HEK293 (cell line): Measurements from ENCODE around the gene ADI1.

Source experiments
- CTCF ChIA-PET: fragments of 350-600 bp; formaldehyde crosslinking; extraction: SDS; loops from one replicate; lab custom pipeline; 2021; ENCODE audit warnings: antibody characterized with exemption; lab: Yijun Ruan, JAX
- POLR2A ChIA-PET: fragments of 300-600 bp; formaldehyde crosslinking; extraction: SDS; loops from one replicate; lab custom pipeline; 2020; ENCODE audit warnings: antibody characterized with exemption, inconsistent platforms; lab: Yijun Ruan, JAX
- H3K27ac ChIP-seq: fragments of 200-500 bp; sonication (Bioruptor generic); 2 replicates; pipeline ENCODE4 v1.5.1; 2014; ENCODE audit warnings: low read depth, low read length, control low read depth, inconsistent platforms; ENCODE audit errors: extremely low read depth
- H3K36me3 ChIP-seq, 2 experiments: fragments of 200-500 bp in 1 of 2; sonication (Bioruptor generic) in 1 of 2; 1 replicate in 1 of 2; 2 replicates in 1 of 2; pipeline ENCODE4 v1.5.1; 2014 to 2017; ENCODE audit warnings: inconsistent platforms in 2 of 2, low read length in 2 of 2; ENCODE audit not compliant: control insufficient read depth in 2 of 2, insufficient read depth in 1 of 2
- H3K4me1 ChIP-seq: fragments of 200-500 bp; sonication (Bioruptor generic); 2 replicates; pipeline ENCODE4 v1.5.1; 2014; ENCODE audit warnings: mild to moderate bottlenecking, low read length, inconsistent platforms; ENCODE audit not compliant: control insufficient read depth, insufficient read depth
- H3K4me3 ChIP-seq: 2 replicates; pipeline ENCODE4 v1.5.1; 2011; ENCODE audit warnings: low read depth, mild to moderate bottlenecking, control low read depth, low read length, moderate library complexity
- H3K9me3 ChIP-seq: fragments of 200-500 bp; sonication (Bioruptor generic); 2 replicates; pipeline ENCODE4 v1.5.1; 2014; ENCODE audit warnings: low read depth, low read length, inconsistent platforms; ENCODE audit not compliant: control insufficient read depth, insufficient read depth
- HOXA7 ChIP-seq: sonication (generic); formaldehyde crosslinking; IDR thresholded peaks from 2 replicates; pipeline ENCODE4 v1.8.1; 2022; ENCODE audit warnings: missing genetic modification reagents, borderline replicate concordance
- PRDM1 ChIP-seq: fragments of 450-650 bp; formaldehyde crosslinking; IDR thresholded peaks from 2 replicates; pipeline ENCODE4; 2016; ENCODE audit warnings: missing biosample characterization, missing genetic modification characterization
- SP2 ChIP-seq: fragments of 450-650 bp; formaldehyde crosslinking; IDR thresholded peaks from 2 replicates; pipeline ENCODE4 v1.5.1; 2016; ENCODE audit warnings: missing biosample characterization, missing genetic modification characterization
- ZBTB6 ChIP-seq: fragments of 450-650 bp; formaldehyde crosslinking; IDR thresholded peaks from 2 replicates; pipeline ENCODE4 v1.5.1; 2017; ENCODE audit warnings: missing biosample characterization, missing genetic modification characterization
- ZNF114 ChIP-seq: fragments of 450-650 bp; formaldehyde crosslinking; IDR thresholded peaks from 2 replicates; pipeline ENCODE4 v1.5.0; 2017; ENCODE audit warnings: missing biosample characterization, missing genetic modification characterization
- ZNF223 ChIP-seq: fragments of 450-650 bp; formaldehyde crosslinking; IDR thresholded peaks from 2 replicates; pipeline ENCODE4 v1.5.1; 2016; ENCODE audit warnings: missing biosample characterization, missing genetic modification characterization
- ZNF394 ChIP-seq: fragments of 450-650 bp; formaldehyde crosslinking; IDR thresholded peaks from 2 replicates; pipeline ENCODE4 v1.5.1; 2016; ENCODE audit warnings: missing biosample characterization, missing genetic modification characterization, mild to moderate bottlenecking, moderate library complexity, borderline replicate concordance
- ZNF510 ChIP-seq: fragments of 450-650 bp; formaldehyde crosslinking; IDR thresholded peaks from 2 replicates; pipeline ENCODE4 v1.5.1; 2018; ENCODE audit warnings: mild to moderate bottlenecking, missing genetic modification characterization, missing biosample characterization; ENCODE audit not compliant: insufficient replicate concordance
- ZNF548 ChIP-seq: fragments of 450-650 bp; formaldehyde crosslinking; IDR thresholded peaks from 2 replicates; pipeline ENCODE4 v1.5.1; 2016; ENCODE audit warnings: missing biosample characterization, missing genetic modification characterization
- ZNF629 ChIP-seq: fragments of 450-650 bp; formaldehyde crosslinking; IDR thresholded peaks from 2 replicates; pipeline ENCODE4 v1.5.1; 2017; ENCODE audit warnings: missing biosample characterization, missing genetic modification characterization
- ZNF660 ChIP-seq: fragments of 450-650 bp; IDR thresholded peaks from 2 replicates; pipeline ENCODE4 v1.5.1; 2018; ENCODE audit warnings: missing biosample characterization, mild to moderate bottlenecking, missing genetic modification characterization
- ZNF670 ChIP-seq: fragments of 450-650 bp; formaldehyde crosslinking; IDR thresholded peaks from 2 replicates; pipeline ENCODE4 v1.5.1; 2016; ENCODE audit warnings: missing biosample characterization, missing genetic modification characterization, low read depth
- ZNF76 ChIP-seq: fragments of 450-650 bp; formaldehyde crosslinking; IDR thresholded peaks from 2 replicates; pipeline ENCODE4; 2016; ENCODE audit warnings: low read depth, missing biosample characterization, missing genetic modification characterization, borderline replicate concordance
- ZNF843 ChIP-seq: fragments of 450-650 bp; formaldehyde crosslinking; IDR thresholded peaks from 2 replicates; pipeline ENCODE4 v1.5.1; 2016; ENCODE audit warnings: missing biosample characterization, missing genetic modification characterization
- TF ChIP-seq, protein P1 (sequence below): fragments of 450-650 bp; formaldehyde crosslinking; IDR thresholded peaks from 2 replicates; pipeline ENCODE4 v1.5.1; 2016; ENCODE audit warnings: missing biosample characterization, missing genetic modification characterization
- TF ChIP-seq, protein P2 (sequence below): IDR thresholded peaks from 2 replicates; pipeline ENCODE4 v1.6.1; 2011; ENCODE audit warnings: mild to moderate bottlenecking, low read depth, low read length, borderline replicate concordance
- TF ChIP-seq, protein P3 (sequence below): fragments of 450-650 bp; formaldehyde crosslinking; IDR thresholded peaks from 2 replicates; pipeline ENCODE4 v1.5.1; 2016; ENCODE audit warnings: missing biosample characterization, missing genetic modification characterization, borderline replicate concordance
- TF ChIP-seq, protein P4 (sequence below): fragments of 450-650 bp; formaldehyde crosslinking; IDR thresholded peaks from 2 replicates; pipeline ENCODE4 v1.5.1; 2016; ENCODE audit warnings: missing biosample characterization, missing genetic modification characterization

ADI1 gene

DNA sequence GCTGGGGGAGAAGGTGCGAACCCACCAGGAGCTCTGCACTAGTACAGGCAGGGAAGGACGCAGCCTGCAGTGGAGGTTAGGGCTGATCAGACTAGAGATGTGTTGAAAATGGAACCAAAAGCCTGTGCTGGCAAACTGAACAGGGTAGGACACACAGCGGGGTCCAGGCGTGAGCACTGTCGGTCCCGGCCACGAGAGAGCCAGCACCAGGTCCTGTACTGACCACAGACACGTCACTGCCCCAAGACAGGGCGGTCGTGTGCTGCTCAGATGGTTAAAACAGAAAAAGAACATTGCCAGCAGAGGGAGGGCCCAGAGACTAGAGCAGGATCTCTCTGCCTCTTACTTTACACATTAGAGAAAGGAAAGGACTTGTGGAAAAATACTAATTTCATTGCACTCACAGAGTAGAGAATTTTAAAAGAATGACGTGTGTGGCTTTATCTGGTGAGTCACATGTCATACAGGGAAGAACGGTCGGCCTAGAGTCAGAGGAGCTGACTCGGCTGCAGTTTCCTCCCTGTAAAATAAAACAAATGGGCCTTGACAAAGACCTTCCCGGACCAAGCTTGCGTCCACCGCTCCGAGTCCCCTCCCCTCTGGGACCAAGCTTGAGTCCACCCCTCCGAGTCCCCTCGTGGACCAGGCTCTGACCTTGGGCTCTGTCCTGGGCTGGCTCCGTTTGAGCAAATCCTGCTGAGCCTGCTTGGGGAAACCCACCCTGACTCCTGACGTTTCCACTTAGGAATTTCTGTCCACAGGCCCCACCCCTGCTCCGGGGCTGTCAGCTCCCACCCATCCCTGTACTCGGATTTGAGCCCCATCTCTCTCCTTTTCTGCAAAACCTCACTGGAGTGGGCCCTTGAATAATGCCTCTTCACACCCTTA is 16.7 kb upstream of the ADI1 start:
- TF ChIP-seq PRDM1 (tag by site-specific recombination): peak; percentile 55
- no peak for TF ChIP-seq HOXA7
- TF ChIP-seq ZBTB6: no peak
- TF ChIP-seq SP2 (tag by site-specific recombination): peak; percentile 20; the same call in 1 of the 2 replicates
- TF ChIP-seq ZNF629 (tag by site-specific recombination): 0 out of 2 replicates have a peak, but pooled peaks have one; percentile 18
- Histone ChIP-seq H3K4me1 (no peaks in the 10 kb centered on the region; the same call in 1 of the 2 replicates), H3K27ac (peak overlapping the region; percentile 19; the same call in 1 of the 2 replicates), H3K9me3 (no peaks in the 10 kb centered on the region), H3K4me3 (peak overlapping the region; percentile 35), H3K36me3 (peaks cover 0 to 29% of the 10 kb centered on the region in 2 experiments; a peak in 1 of 3 replicates)
- POLR2A ChIA-PET: interaction anchor here (0.6 to 2.4 kb wide), 5 partner anchors 12 to 401 kb away, joined by 3 to 11 read pairs (median 7); partner anchors contain the start of gene RNASEH1
- CTCF ChIA-PET: interaction anchor here (0.6 to 1.2 kb wide), 7 partner anchors 10 to 291 kb away, joined by 3 to 5 read pairs (median 4); no protein-coding TSS in a partner anchor

- H3K4me1 ChIP-seq: no peaks in the 10 kb centered on the region; the same call in 1 of the 2 replicates
- no peak overlapping the region for H3K27ac ChIP-seq
- no peaks in the 10 kb centered on the region for H3K9me3 ChIP-seq
- no peak overlapping the region for H3K4me3 ChIP-seq
- no peak for TF ChIP-seq ZNF670 (tag by site-specific recombination)
- no peak for TF ChIP-seq ZNF223
- no peak for TF ChIP-seq ZNF510 (tag by site-specific recombination)
- no peak for TF ChIP-seq ZNF843 (tag by site-specific recombination)
- TF ChIP-seq, protein P1, sequence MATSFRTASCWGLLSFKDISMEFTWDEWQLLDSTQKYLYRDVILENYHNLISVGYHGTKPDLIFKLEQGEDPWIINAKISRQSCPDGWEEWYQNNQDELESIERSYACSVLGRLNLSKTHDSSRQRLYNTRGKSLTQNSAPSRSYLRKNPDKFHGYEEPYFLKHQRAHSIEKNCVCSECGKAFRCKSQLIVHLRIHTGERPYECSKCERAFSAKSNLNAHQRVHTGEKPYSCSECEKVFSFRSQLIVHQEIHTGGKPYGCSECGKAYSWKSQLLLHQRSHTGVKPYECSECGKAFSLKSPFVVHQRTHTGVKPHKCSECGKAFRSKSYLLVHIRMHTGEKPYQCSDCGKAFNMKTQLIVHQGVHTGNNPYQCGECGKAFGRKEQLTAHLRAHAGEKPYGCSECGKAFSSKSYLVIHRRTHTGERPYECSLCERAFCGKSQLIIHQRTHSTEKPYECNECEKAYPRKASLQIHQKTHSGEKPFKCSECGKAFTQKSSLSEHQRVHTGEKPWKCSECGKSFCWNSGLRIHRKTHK (tag by site-specific recombination): no peak
- no peak for TF ChIP-seq ZNF394 (tag by site-specific recombination)
- no peak for TF ChIP-seq ZNF76 (tag by site-specific recombination)
- TF ChIP-seq, protein P2, sequence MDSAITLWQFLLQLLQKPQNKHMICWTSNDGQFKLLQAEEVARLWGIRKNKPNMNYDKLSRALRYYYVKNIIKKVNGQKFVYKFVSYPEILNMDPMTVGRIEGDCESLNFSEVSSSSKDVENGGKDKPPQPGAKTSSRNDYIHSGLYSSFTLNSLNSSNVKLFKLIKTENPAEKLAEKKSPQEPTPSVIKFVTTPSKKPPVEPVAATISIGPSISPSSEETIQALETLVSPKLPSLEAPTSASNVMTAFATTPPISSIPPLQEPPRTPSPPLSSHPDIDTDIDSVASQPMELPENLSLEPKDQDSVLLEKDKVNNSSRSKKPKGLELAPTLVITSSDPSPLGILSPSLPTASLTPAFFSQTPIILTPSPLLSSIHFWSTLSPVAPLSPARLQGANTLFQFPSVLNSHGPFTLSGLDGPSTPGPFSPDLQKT: no peak
- TF ChIP-seq, all 188 proteins: peak for 0
- CTCF ChIA-PET: interaction anchor here (0.7 to 1.2 kb wide), 4 partner anchors 9 to 292 kb away, joined by 4 to 5 read pairs (median 4); no protein-coding TSS in a partner anchor
- peaks cover 0 to 24% of the 10 kb centered on the region in 2 experiments; a peak in 1 of 3 replicates for H3K36me3 ChIP-seq
- POLR2A ChIA-PET: interaction anchor here (1.3 to 2.4 kb wide), 3 partner anchors 11 to 41 kb away, joined by 3 to 11 read pairs (median 8); partner anchors contain the start of gene RNASEH1
Observed at GRCh38 chr2:3535467-3535793, 16.1 kb upstream of the ADI1 start.

DNA sequence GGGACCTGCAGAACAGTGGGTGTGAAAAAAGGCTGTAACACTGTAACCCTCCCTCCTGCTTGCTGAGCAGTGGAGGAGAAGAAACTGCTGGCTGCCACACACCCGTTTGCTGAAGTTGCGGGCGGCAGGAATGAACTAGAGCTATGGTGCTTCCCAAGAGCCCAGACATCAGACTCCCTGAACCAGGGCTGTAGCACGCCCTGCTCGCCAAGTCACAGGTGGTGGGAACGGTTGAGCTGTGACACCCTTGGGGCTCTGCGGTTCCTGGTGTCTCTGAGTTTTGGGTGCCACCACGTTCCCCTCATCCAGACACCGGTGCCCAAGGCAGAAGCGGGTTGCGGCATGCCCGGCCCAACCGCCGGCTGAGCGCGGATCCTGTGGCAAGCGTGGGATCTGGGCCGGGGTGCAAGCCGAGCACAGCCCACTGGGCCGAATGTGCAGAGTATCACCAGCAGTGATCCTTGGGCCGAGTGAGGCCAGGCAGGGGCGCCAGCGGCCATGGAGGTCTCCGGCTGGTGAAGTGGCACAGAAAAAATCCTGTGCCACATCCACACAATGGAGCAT is 15.0 kb upstream of the ADI1 start:
- H3K36me3 ChIP-seq: peaks cover 0 to 17% of the 10 kb centered on the region in 2 experiments; a peak in 1 of 3 replicates
- no peak overlapping the region for H3K27ac ChIP-seq
- H3K4me1 ChIP-seq: no peaks in the 10 kb centered on the region; the same call in 1 of the 2 replicates
- ChIA-PET CTCF (no interaction called here), POLR2A (interaction anchor here (1.1 to 2.4 kb wide), 2 partner anchors 15 to 24 kb away, joined by 3 to 11 read pairs; partner anchors contain the start of genes ADI1 and RNASEH1)
- no peak overlapping the region for H3K4me3 ChIP-seq
- no peaks in the 10 kb centered on the region for H3K9me3 ChIP-seq
- TF ChIP-seq, protein P3, sequence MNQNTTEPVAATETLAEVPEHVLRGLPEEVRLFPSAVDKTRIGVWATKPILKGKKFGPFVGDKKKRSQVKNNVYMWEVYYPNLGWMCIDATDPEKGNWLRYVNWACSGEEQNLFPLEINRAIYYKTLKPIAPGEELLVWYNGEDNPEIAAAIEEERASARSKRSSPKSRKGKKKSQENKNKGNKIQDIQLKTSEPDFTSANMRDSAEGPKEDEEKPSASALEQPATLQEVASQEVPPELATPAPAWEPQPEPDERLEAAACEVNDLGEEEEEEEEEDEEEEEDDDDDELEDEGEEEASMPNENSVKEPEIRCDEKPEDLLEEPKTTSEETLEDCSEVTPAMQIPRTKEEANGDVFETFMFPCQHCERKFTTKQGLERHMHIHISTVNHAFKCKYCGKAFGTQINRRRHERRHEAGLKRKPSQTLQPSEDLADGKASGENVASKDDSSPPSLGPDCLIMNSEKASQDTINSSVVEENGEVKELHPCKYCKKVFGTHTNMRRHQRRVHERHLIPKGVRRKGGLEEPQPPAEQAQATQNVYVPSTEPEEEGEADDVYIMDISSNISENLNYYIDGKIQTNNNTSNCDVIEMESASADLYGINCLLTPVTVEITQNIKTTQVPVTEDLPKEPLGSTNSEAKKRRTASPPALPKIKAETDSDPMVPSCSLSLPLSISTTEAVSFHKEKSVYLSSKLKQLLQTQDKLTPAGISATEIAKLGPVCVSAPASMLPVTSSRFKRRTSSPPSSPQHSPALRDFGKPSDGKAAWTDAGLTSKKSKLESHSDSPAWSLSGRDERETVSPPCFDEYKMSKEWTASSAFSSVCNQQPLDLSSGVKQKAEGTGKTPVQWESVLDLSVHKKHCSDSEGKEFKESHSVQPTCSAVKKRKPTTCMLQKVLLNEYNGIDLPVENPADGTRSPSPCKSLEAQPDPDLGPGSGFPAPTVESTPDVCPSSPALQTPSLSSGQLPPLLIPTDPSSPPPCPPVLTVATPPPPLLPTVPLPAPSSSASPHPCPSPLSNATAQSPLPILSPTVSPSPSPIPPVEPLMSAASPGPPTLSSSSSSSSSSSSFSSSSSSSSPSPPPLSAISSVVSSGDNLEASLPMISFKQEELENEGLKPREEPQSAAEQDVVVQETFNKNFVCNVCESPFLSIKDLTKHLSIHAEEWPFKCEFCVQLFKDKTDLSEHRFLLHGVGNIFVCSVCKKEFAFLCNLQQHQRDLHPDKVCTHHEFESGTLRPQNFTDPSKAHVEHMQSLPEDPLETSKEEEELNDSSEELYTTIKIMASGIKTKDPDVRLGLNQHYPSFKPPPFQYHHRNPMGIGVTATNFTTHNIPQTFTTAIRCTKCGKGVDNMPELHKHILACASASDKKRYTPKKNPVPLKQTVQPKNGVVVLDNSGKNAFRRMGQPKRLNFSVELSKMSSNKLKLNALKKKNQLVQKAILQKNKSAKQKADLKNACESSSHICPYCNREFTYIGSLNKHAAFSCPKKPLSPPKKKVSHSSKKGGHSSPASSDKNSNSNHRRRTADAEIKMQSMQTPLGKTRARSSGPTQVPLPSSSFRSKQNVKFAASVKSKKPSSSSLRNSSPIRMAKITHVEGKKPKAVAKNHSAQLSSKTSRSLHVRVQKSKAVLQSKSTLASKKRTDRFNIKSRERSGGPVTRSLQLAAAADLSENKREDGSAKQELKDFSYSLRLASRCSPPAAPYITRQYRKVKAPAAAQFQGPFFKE (tag by site-specific recombination): no peak
- TF ChIP-seq ZNF660: no peak
- TF ChIP-seq ZNF114 (tag by site-specific recombination): no peak
- TF ChIP-seq, protein P4, sequence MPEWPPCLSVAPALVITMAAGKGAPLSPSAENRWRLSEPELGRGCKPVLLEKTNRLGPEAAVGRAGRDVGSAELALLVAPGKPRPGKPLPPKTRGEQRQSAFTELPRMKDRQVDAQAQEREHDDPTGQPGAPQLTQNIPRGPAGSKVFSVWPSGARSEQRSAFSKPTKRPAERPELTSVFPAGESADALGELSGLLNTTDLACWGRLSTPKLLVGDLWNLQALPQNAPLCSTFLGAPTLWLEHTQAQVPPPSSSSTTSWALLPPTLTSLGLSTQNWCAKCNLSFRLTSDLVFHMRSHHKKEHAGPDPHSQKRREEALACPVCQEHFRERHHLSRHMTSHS (tag by site-specific recombination): no peak
- TF ChIP-seq ZNF548 (tag by site-specific recombination): no peak
